B cell (primary cell): ENCODE data around the gene SSBP2. TPM values are rescaled to one million over a fixed set of nuclear protein-coding genes. Genes with fewer than 3 reads are reported as not detected.

ENCODE experiments used
- ATAC-seq: fragments of 200-7000 bp; cut with Tn5 transposase; one replicate; pipeline ENCODE4 v1.10.0; 2021; ENCODE audit warnings: low read depth, mild to moderate bottlenecking, moderate number of reproducible peaks, moderate library complexity
- CTCF ChIA-PET: fragments of 350-600 bp; sonication (Branson Sonifier 250); formaldehyde crosslinking; loops from one replicate; lab custom pipeline; 2021; ENCODE audit warnings: antibody characterized with exemption, inconsistent platforms; lab: Charles Lee
- POLR2A ChIA-PET: fragments of 350-600 bp; sonication (Branson Sonifier 250); formaldehyde crosslinking; loops from one replicate; lab custom pipeline; 2021; ENCODE audit warnings: antibody characterized with exemption; lab: Charles Lee
- DNase-seq: peaks from one replicate; pipeline ENCODE4 v3.0.0; 2013
- H2AFZ ChIP-seq: 2 replicates; pipeline ENCODE4 v1.6.1; 2012; ENCODE audit warnings: mild to moderate bottlenecking, low read depth, low read length; ENCODE audit not compliant: insufficient read depth, poor library complexity, severe bottlenecking
- H3K27ac ChIP-seq, 2 donors: 1 replicate in 1 of 2; 2 replicates in 1 of 2; pipeline ENCODE4 v1.5.1; 2012 to 2013; ENCODE audit warnings: low read length in 2 of 2, mild to moderate bottlenecking in 2 of 2, moderate library complexity in 1 of 2
- H3K27me3 ChIP-seq, 4 experiments: fragments of 200-600 bp in 1 of 4; sonication (generic) in 1 of 4; replicated peaks in 1 of 4; 1 replicate in 2 of 4; 2 replicates in 2 of 4; pipeline versions ENCODE4 v1.6.1 to v1.7.0; 2013 to 2016; ENCODE audit warnings: low read length in 3 of 4, mild to moderate bottlenecking in 2 of 4, mixed read lengths in 1 of 4, moderate library complexity in 1 of 4; ENCODE audit not compliant: insufficient read depth in 4 of 4, control insufficient read depth in 3 of 4; ENCODE audit errors: control extremely low read depth in 1 of 4
- H3K36me3 ChIP-seq, 2 experiments: replicated peaks in 1 of 2; 1 replicate in 1 of 2; 2 replicates in 1 of 2; pipeline versions ENCODE4 v1.6.1 to v1.7.1; 2013; ENCODE audit warnings: low read length in 1 of 2; ENCODE audit not compliant: insufficient read depth in 2 of 2, control insufficient read depth in 1 of 2; ENCODE audit errors: control extremely low read depth in 1 of 2, extremely low read depth in 1 of 2
- H3K4me1 ChIP-seq, 2 donors: fragments of 200-600 bp in 1 of 2; sonication (generic) in 1 of 2; 1 replicate in 1 of 2; 2 replicates in 1 of 2; pipeline versions ENCODE4 v1.5.1 to v1.6.1; 2013 to 2017; ENCODE audit warnings: low read length in 2 of 2; ENCODE audit not compliant: control insufficient read depth in 2 of 2, insufficient read depth in 2 of 2
- H3K4me2 ChIP-seq: replicated peaks from 2 replicates; pipeline ENCODE3; 2012; ENCODE audit warnings: mild to moderate bottlenecking, low read depth, low read length; ENCODE audit not compliant: poor library complexity, severe bottlenecking
- H3K4me3 ChIP-seq, 5 experiments: fragments of 200-600 bp in 1 of 5; sonication (generic) in 1 of 5; 1 replicate in 3 of 5; 2 replicates in 2 of 5; pipeline versions ENCODE4 v1.5.1 to v1.7.0; 2011 to 2016; ENCODE audit warnings: low read length in 4 of 5, mild to moderate bottlenecking in 4 of 5, low read depth in 2 of 5, control low read depth in 1 of 5, moderate library complexity in 1 of 5; ENCODE audit not compliant: insufficient read depth in 1 of 5; ENCODE audit errors: control extremely low read depth in 1 of 5, extremely low read depth in 1 of 5
- H3K79me2 ChIP-seq: fragments of 200-600 bp; sonication (generic); one replicate; pipeline ENCODE4 v1.6.0; 2016; ENCODE audit warnings: low read length; ENCODE audit not compliant: control insufficient read depth, insufficient read depth
- H3K9ac ChIP-seq: fragments of 200-600 bp; sonication (generic); 2 replicates; pipeline ENCODE4 v1.6.1; 2017; ENCODE audit warnings: mild to moderate bottlenecking, low read length, moderate library complexity
- H3K9me3 ChIP-seq, 3 donors: one replicate each; pipeline versions ENCODE4 v1.6.1 to v1.7.1; 2013; ENCODE audit warnings: low read length in 2 of 3; ENCODE audit not compliant: control insufficient read depth in 2 of 3, insufficient read depth in 1 of 3; ENCODE audit errors: control extremely low read depth in 1 of 3
- H4K20me1 ChIP-seq: 2 replicates; pipeline ENCODE4 v1.6.0; 2012; ENCODE audit warnings: mild to moderate bottlenecking, low read length; ENCODE audit not compliant: insufficient read depth, control insufficient read depth, poor library complexity, severe bottlenecking
- H3K27ac Mint-ChIP-seq: one replicate; pipeline ENCODE4 v1.8.0; 2021; ENCODE audit warnings: mixed read lengths
- H3K27me3 Mint-ChIP-seq: one replicate; pipeline ENCODE4 v1.8.0; 2021; ENCODE audit warnings: mixed read lengths
- H3K4me1 Mint-ChIP-seq: one replicate; pipeline ENCODE4 v1.8.0; 2021; ENCODE audit warnings: mixed read lengths
- H3K4me3 Mint-ChIP-seq: one replicate; pipeline ENCODE4 v1.8.0; 2021; ENCODE audit warnings: mixed read lengths
- H3K9me3 Mint-ChIP-seq: one replicate; pipeline ENCODE4 v1.8.0; 2022; ENCODE audit warnings: mixed read lengths; ENCODE audit not compliant: insufficient read depth
- EZH2 ChIP-seq: IDR thresholded peaks from 2 replicates; pipeline ENCODE4 v1.6.1; 2012; ENCODE audit warnings: borderline replicate concordance, low read depth, mild to moderate bottlenecking, moderate library complexity, low read length; ENCODE audit not compliant: insufficient read depth, poor library complexity, severe bottlenecking
- WGBS: methylation state at CpG from one replicate; pipeline ENCODE4 v1.1.5; 2013; ENCODE audit warnings: missing lambda C conversion rate; ENCODE audit not compliant: insufficient coverage; 5-methylcytosine and 5-hydroxymethylcytosine counted together
- intact Hi-C: fragments of 100-400 bp; cut with micrococcal nuclease; formaldehyde crosslinking; loops from one replicate; pipeline ENCODE4 v1.10.0; 2022
- polyA plus RNA-seq: library from polyadenylated mRNA; depleted of rRNA; stranded (reverse); fragments of >200 nt; gene quantifications from 2 replicates; pipeline ENCODE4 v1.2.3, GENCODE V29; 2012
- total RNA-seq, 2 donors: library from RNA; stranded (reverse); fragments of 120-200 nt in 1 of 2; gene quantifications; 1 replicate in 1 of 2; 2 replicates in 1 of 2; pipeline versions ENCODE4 v1.2.3 to v1.2.4, GENCODE V29; 2013 to 2022
- TF ChIP-seq, protein P1 (sequence below): fragments of 200-600 bp; IDR thresholded peaks from one replicate; pipeline ENCODE4 v1.8.0; 2022; ENCODE audit warnings: antibody characterized with exemption, mild to moderate bottlenecking

SSBP2 gene
- total and polyA plus RNA-seq, 2 donors (not counting 1 experiment from before 2014, with no cell fraction given), result 40.9 to 49.6 TPM

DNA sequence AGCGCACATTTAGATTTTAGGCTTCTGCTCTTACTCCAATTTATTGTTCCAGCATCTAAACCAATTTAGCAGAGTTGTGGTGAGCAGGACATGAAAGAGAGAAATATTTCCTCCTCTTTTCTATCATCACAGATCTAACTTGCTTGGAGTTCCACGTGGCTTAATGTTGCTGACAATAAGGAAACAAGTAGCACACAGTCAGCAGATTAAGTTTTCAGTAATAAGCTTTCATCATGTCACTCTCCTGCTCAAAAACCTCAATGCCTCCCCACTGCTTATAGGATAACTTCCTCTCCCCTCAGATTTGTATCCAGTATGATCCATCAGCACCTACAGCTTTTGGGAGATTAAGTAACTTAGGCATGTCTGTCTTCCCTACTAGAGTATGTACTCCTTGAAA lies 10.4 kb upstream of the SSBP2 start:
- no peaks in the 10 kb centered on the region for H3K9me3 ChIP-seq
- ChIA-PET POLR2A (no interaction called here), CTCF (interaction anchor here (1.2 kb wide), 1 partner anchor 10 kb away, joined by 3 read pairs; the partner anchor contains the start of gene SSBP2)
- no peak for DNase-seq
- Mint-ChIP-seq H3K4me3 (no peak overlapping the region), H3K27ac (no peak overlapping the region), H3K27me3 (no peaks in the 10 kb centered on the region), H3K4me1 (peaks cover 11% of the 10 kb centered on the region), H3K9me3 (no peaks in the 10 kb centered on the region)
- no peak overlapping the region for H3K4me2 ChIP-seq
- no peaks in the 10 kb centered on the region for H4K20me1 ChIP-seq
- peaks cover 6 to 7% of the 10 kb centered on the region in 2 donors for H3K4me1 ChIP-seq
- intact Hi-C loops, result no loop called here
- H3K79me2 ChIP-seq, result no peaks in the 10 kb centered on the region
- 40% methylated on average over 1 of the region's 2 CpGs for WGBS
- TF ChIP-seq EZH2, result no peak
- TF ChIP-seq, protein P1, sequence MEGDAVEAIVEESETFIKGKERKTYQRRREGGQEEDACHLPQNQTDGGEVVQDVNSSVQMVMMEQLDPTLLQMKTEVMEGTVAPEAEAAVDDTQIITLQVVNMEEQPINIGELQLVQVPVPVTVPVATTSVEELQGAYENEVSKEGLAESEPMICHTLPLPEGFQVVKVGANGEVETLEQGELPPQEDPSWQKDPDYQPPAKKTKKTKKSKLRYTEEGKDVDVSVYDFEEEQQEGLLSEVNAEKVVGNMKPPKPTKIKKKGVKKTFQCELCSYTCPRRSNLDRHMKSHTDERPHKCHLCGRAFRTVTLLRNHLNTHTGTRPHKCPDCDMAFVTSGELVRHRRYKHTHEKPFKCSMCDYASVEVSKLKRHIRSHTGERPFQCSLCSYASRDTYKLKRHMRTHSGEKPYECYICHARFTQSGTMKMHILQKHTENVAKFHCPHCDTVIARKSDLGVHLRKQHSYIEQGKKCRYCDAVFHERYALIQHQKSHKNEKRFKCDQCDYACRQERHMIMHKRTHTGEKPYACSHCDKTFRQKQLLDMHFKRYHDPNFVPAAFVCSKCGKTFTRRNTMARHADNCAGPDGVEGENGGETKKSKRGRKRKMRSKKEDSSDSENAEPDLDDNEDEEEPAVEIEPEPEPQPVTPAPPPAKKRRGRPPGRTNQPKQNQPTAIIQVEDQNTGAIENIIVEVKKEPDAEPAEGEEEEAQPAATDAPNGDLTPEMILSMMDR, result no peak
- H3K27me3 ChIP-seq, result no peaks in the 10 kb centered on the region
- no peak overlapping the region for H3K9ac ChIP-seq
- H2AFZ ChIP-seq, result no peak overlapping the region
- no peak for ATAC-seq
- no peak overlapping the region for H3K27ac ChIP-seq
- H3K36me3 ChIP-seq, result no peaks in the 10 kb centered on the region
- H3K4me3 ChIP-seq, result no peak overlapping the region

DNA sequence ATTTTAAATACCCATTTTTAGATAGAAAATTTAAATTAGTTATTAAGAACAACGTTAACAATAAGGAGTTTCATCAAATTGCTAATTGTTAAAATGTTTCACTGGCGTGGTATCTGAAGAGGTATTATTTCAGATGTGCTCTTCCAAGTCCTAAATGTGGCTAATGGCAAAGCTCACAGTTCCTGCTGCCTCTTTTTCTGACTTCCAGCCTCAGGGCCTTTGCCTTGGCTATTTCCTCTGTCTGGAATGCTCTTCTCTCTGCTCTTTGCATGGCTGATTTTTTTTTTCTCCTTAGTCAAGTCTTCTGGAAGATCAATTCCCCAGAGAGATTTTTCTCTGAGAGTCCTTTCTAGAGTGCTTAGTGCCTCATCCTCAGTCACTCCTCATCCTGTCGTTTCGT lies 9.6 kb upstream of the SSBP2 start:
- no CpG with 5 or more reads among the region's 4 CpGs for WGBS
- DNase-seq, result no peak
- no peak overlapping the region for H3K9ac ChIP-seq
- peaks cover 6 to 7% of the 10 kb centered on the region in 2 donors for H3K4me1 ChIP-seq
- H3K4me1 Mint-ChIP-seq, result peaks cover 11% of the 10 kb centered on the region
- no peaks in the 10 kb centered on the region for H4K20me1 ChIP-seq
- ChIA-PET CTCF (no interaction called here), POLR2A (no interaction called here)
- no peak overlapping the region for H3K4me3 ChIP-seq
- no peak overlapping the region for H3K27ac Mint-ChIP-seq
- intact Hi-C loops, result no loop called here
- ATAC-seq, result no peak
- H3K27ac ChIP-seq, result no peak overlapping the region
- no peaks in the 10 kb centered on the region for H3K9me3 ChIP-seq
- TF ChIP-seq, protein P1, result no peak
- no peak for TF ChIP-seq EZH2
- no peaks in the 10 kb centered on the region for H3K27me3 Mint-ChIP-seq
- no peak overlapping the region for H2AFZ ChIP-seq
- H3K36me3 ChIP-seq, result no peaks in the 10 kb centered on the region
- no peaks in the 10 kb centered on the region for H3K9me3 Mint-ChIP-seq
- no peaks in the 10 kb centered on the region for H3K79me2 ChIP-seq
- no peak overlapping the region for H3K4me3 Mint-ChIP-seq
- no peaks in the 10 kb centered on the region for H3K27me3 ChIP-seq
- H3K4me2 ChIP-seq, result no peak overlapping the region
